ENCODE measurements around the gene HASPIN. TPM values are rescaled to one million over a fixed set of nuclear protein-coding genes. Genes with fewer than 3 reads are reported as not detected.
"Not testable (repeated sequence)": the region's sequence is repeated elsewhere in the genome, so short reads cannot be mapped to it uniquely, and the experiment has no call there.

The HASPIN gene
- total and polyA plus RNA-seq, 10 donors = 0.74 to 4.7 (median 2.4) TPM

DNA sequence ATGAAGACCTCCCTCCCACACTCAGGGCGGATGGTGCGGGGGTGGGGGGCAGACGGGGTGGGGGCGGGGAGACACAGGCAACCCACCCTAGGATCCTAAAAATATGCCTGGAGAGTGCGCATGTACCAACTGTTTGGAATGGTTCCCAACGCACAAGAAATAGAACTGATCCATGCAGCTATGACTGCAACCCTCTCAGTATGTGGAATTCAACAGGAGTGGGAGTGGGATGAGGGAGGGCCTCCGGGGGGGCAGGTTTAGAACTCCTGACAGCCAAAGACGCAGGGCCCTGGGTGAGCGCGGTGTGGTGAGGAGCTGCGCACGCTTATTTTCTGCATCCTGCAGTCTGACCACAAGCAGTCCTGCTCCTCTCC is 26.6 kb upstream of the HASPIN start:
- Histone ChIP-seq H3K36me3 (no peaks in the 10 kb centered on the region), H3K27me3 (replicated peaks in 1 of 7) (peaks cover 0 to 33% (median 14%) of the 10 kb centered on the region in 7 donors), H3K27ac (peak overlapping the region in 5 of 8 donors; percentile 75 to 92 (median 84)), H3K9me3 (peaks cover 0 to 13% (median 8%) of the 10 kb centered on the region in 8 donors), H3K4me3 (peak overlapping the region in 5 of 8 donors; percentile 56 to 85 (median 75)), H3K4me1 (peaks cover 0 to 84% (median 30%) of the 10 kb centered on the region in 6 donors)
- intact Hi-C loops (cut with DNase I; ENCODE audit: low total_unique reads) = no loop called here
- WGBS, 5 donors = 54 to 67% (median 59%) methylated on average over 11 to 12 of the region's 12 CpGs
- no peak for DNase-seq
- TF ChIP-seq POLR2A (IDR thresholded peaks at IDR 0.05) = no peak
- no peak for TF ChIP-seq POLR2AphosphoS5 (IDR thresholded peaks at IDR 0.05)
- TF ChIP-seq, protein P1, sequence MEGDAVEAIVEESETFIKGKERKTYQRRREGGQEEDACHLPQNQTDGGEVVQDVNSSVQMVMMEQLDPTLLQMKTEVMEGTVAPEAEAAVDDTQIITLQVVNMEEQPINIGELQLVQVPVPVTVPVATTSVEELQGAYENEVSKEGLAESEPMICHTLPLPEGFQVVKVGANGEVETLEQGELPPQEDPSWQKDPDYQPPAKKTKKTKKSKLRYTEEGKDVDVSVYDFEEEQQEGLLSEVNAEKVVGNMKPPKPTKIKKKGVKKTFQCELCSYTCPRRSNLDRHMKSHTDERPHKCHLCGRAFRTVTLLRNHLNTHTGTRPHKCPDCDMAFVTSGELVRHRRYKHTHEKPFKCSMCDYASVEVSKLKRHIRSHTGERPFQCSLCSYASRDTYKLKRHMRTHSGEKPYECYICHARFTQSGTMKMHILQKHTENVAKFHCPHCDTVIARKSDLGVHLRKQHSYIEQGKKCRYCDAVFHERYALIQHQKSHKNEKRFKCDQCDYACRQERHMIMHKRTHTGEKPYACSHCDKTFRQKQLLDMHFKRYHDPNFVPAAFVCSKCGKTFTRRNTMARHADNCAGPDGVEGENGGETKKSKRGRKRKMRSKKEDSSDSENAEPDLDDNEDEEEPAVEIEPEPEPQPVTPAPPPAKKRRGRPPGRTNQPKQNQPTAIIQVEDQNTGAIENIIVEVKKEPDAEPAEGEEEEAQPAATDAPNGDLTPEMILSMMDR (IDR thresholded peaks at IDR 0.05 in 8 of 11, conservative IDR thresholded peaks at IDR 0.05 in 3 of 11) = no peak

DNA sequence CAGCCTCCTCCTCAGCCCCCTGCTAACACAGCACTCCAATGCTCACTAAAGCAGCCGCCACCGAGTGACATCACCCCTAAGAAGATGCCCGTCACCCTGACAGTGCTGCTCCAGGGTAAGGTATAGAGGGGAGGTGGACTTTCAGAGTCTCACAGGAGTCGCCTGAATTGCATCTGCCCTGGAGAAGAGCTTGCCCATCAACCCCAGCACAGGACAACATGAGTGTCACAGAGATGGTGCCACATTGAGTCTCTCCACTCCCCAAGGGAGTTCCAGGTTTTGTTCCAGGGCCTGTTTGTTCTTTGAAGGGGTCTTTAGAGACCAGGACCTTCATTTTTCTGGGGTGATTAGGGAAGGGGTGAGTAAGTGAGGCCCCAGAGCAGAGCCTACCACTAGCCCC is 25.6 kb upstream of the HASPIN start:
- Histone ChIP-seq H3K4me3 (no peak overlapping the region), H3K9me3 (peaks cover 0 to 13% (median 8%) of the 10 kb centered on the region in 8 donors), H3K36me3 (no peaks in the 10 kb centered on the region), H3K27ac (no peak overlapping the region), H3K27me3 (replicated peaks in 1 of 7) (peaks cover 0 to 30% (median 14%) of the 10 kb centered on the region in 7 donors), H3K4me1 (peaks cover 0 to 74% (median 26%) of the 10 kb centered on the region in 6 donors)
- WGBS, 5 donors = 82 to 95% (median 90%) methylated on average over 4 of the region's 4 CpGs
- DNase-seq = no peak
- TF ChIP-seq, protein P1 (IDR thresholded peaks at IDR 0.05 in 8 of 11, conservative IDR thresholded peaks at IDR 0.05 in 3 of 11) = no peak
- TF ChIP-seq POLR2AphosphoS5 (IDR thresholded peaks at IDR 0.05) (no peak), POLR2A (IDR thresholded peaks at IDR 0.05) (no peak)
- intact Hi-C loops (cut with DNase I; ENCODE audit: low total_unique reads) = no loop called here

DNA sequence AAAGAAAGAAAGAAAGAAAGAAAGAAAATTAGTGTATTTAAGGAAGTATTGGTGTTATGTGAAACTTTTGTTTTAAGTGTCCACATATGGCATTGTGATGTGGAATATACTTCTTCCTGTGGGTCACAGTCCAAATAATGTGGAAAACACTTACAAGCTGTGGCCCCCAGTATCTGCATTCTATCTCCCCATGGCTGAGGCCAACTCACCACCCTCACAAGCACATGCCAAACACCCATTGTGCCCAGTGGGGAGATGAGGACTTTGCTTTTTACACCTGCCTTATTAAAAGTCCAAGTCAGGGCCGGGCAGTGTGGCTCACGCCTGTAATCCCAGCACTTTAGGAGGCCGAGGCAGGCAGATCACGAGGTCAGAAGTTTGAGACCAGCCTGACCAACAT is 23.8 kb upstream of the HASPIN start:
- no peak for DNase-seq
- no peak overlapping the region for H3K27ac ChIP-seq
- no peak overlapping the region for H3K4me3 ChIP-seq
- WGBS, 5 donors = 87 to 99% (median 95%) methylated on average over 4 of the region's 4 CpGs
- H3K27me3 ChIP-seq (replicated peaks in 1 of 7) = peaks cover 0 to 25% (median 9%) of the 10 kb centered on the region in 7 donors
- H3K9me3 ChIP-seq = peaks cover 0 to 13% (median 8%) of the 10 kb centered on the region in 8 donors
- H3K36me3 ChIP-seq = no peaks in the 10 kb centered on the region
- intact Hi-C loops (cut with DNase I; ENCODE audit: low total_unique reads) = no loop called here
- TF ChIP-seq POLR2AphosphoS5 (IDR thresholded peaks at IDR 0.05) (no peak), POLR2A (IDR thresholded peaks at IDR 0.05) (no peak)
- TF ChIP-seq, protein P1 (IDR thresholded peaks at IDR 0.05 in 8 of 11, conservative IDR thresholded peaks at IDR 0.05 in 3 of 11) = no peak
- H3K4me1 ChIP-seq = peaks cover 0 to 56% (median 21%) of the 10 kb centered on the region in 6 donors

DNA sequence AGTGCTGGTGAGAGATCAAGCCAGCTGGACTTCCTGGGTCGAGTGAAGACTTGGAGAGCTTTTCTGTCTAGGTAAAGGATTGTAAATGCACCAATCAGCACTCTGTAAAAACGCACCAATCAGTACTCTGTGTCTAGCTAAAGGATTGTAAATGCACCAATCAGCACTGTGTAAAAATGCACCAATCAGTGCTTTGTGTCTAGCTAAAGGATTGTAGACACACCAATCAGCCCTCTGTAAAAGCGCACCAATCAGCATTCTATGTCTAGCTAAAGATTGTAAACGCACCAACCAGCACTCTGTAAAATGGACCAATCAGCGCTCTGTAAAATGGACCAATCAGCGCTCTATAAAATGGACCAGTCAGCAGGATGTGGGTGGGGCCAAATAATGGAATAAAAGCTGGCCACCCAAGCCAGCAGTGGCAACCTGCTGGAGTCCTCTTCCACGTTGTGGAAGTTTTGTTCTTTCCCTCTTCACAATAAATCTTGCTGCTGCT is 21.6 kb upstream of the HASPIN start:
- H3K4me3 ChIP-seq; DNase-seq; intact Hi-C loops (cut with DNase I; ENCODE audit: low total_unique reads); H3K36me3 ChIP-seq; H3K27ac ChIP-seq; H3K27me3 ChIP-seq (replicated peaks in 1 of 7): not testable (repeated sequence)
- Histone ChIP-seq H3K4me1 (peaks cover 0 to 43% (median 1%) of the 10 kb centered on the region in 6 donors), H3K9me3 (peaks cover 0 to 13% (median 8%) of the 10 kb centered on the region in 8 donors)
- WGBS, 5 donors = 85 to 97% (median 87%) methylated on average over 7 of the region's 7 CpGs

All from spleen (tissue), 11 donors.